K562 (cell line): ENCODE results near the gene ACP4. TPM values are rescaled to one million over a fixed set of nuclear protein-coding genes. Genes with fewer than 3 reads are reported as not detected.
A peak's percentile ranks its signal among the peaks of the same experiment; 100 is the strongest.

ENCODE experiments used
- ELK1 ChIP-seq: sonication (generic); formaldehyde crosslinking; IDR thresholded peaks from 2 replicates; pipeline ENCODE4 v1.8.1; 2022; ENCODE audit warnings: missing genetic modification reagents
- ETS1 ChIP-seq: conservative IDR thresholded peaks from 2 replicates; pipeline ENCODE4 v1.6.1; 2011; ENCODE audit warnings: low read depth, mild to moderate bottlenecking, low read length; ENCODE audit not compliant: control insufficient read depth
- EWSR1 ChIP-seq: fragments of 450-650 bp; IDR thresholded peaks from 2 replicates; pipeline ENCODE4 v1.6.1; 2018; ENCODE audit warnings: borderline replicate concordance, mild to moderate bottlenecking, low read depth, moderate library complexity; ENCODE audit not compliant: partially characterized antibody
- FOXP1 ChIP-seq: sonication (generic); formaldehyde crosslinking; IDR thresholded peaks from 2 replicates; pipeline ENCODE4 v1.8.0; 2022; ENCODE audit warnings: mild to moderate bottlenecking, missing genetic modification reagents
- HDAC6 ChIP-seq: IDR thresholded peaks from 2 replicates; pipeline ENCODE4 v1.6.1; 2012; ENCODE audit warnings: low read depth, mild to moderate bottlenecking, control low read depth, inconsistent platforms, low read length, moderate library complexity
- MEIS2 ChIP-seq: fragments of 450-650 bp; IDR thresholded peaks from 2 replicates; pipeline ENCODE4 v1.6.1; 2014; ENCODE audit warnings: mild to moderate bottlenecking; ENCODE audit not compliant: partially characterized antibody
- MNT ChIP-seq, 2 experiments: fragments of 450-650 bp; conservative IDR thresholded peaks; 2 replicates each; pipeline ENCODE4 v1.6.1; 2017; ENCODE audit warnings: mild to moderate bottlenecking in 2 of 2, moderate library complexity in 2 of 2
- SMC3 ChIP-seq: conservative IDR thresholded peaks from 2 replicates; pipeline ENCODE4 v1.6.1; 2011; ENCODE audit warnings: low read depth, low read length, improper control_type of control experiment; ENCODE audit not compliant: insufficient read depth
- SPI1 ChIP-seq: IDR thresholded peaks from 2 replicates; pipeline ENCODE4 v1.6.1; 2011; ENCODE audit warnings: low read depth, low read length, control low read depth, borderline replicate concordance
- STAG1 ChIP-seq: sonication (generic); formaldehyde crosslinking; IDR thresholded peaks from 2 replicates; pipeline ENCODE4 v1.5.0; 2020; ENCODE audit warnings: missing genetic modification reagents, borderline replicate concordance
- TARDBP ChIP-seq: fragments of 450-650 bp; IDR thresholded peaks from 2 replicates; pipeline ENCODE4 v1.6.1; 2016
- TEAD4 ChIP-seq, 2 experiments: sonication (generic) in 1 of 2; formaldehyde crosslinking in 1 of 2; IDR thresholded peaks; 2 replicates each; pipeline versions ENCODE4 v1.6.1 to v1.8.0; 2012 to 2022; ENCODE audit warnings: borderline replicate concordance in 1 of 2, inconsistent platforms in 1 of 2, low read length in 1 of 2, mild to moderate bottlenecking in 1 of 2, missing genetic modification reagents in 1 of 2
- ZFP36 ChIP-seq: fragments of 150-350 bp; IDR thresholded peaks from 2 replicates; pipeline ENCODE4 v1.6.1; 2018; ENCODE audit warnings: low read length, low read depth; ENCODE audit not compliant: partially characterized antibody
- ZNF224 ChIP-seq: sonication (generic); formaldehyde crosslinking; IDR thresholded peaks from 2 replicates; pipeline ENCODE4 v1.8.0; 2022; ENCODE audit warnings: mild to moderate bottlenecking, missing genetic modification reagents
- ZNF277 ChIP-seq: fragments of 250-450 bp; sonication (Bioruptor Pico); IDR thresholded peaks from 2 replicates; pipeline ENCODE4 v1.8.0; 2022; ENCODE audit warnings: inconsistent platforms, mild to moderate bottlenecking, moderate library complexity, borderline replicate concordance
- ZNF740 ChIP-seq, 3 experiments: fragments of 200-800 bp in 1 of 3; sonication (Bioruptor generic) in 1 of 3; sonication (generic) in 1 of 3; formaldehyde crosslinking in 1 of 3; IDR thresholded peaks; 2 replicates each; pipeline versions ENCODE4 v1.6.1 to v1.8.0; 2016 to 2022; ENCODE audit warnings: mild to moderate bottlenecking in 2 of 3, missing compliant biosample characterization in 2 of 3, missing genetic modification characterization in 2 of 3, missing genetic modification reagents in 1 of 3
- polyA plus RNA-seq, 8 experiments: library from polyadenylated mRNA; depleted of rRNA in 4 of 8; stranded (reverse) in 5 of 8; unstranded in 3 of 8; fragments of >200 nt; fragmentation: Nextera tagmentation in 2 of 8; fragmentation: Illumina TruSeq in 1 of 8; extraction: Ambion mirVana in 2 of 8; extraction: Trizol in 1 of 8; gene quantifications; 2 replicates each; pipeline versions ENCODE4 v1.2.1 to v1.2.3, GENCODE V29; 2011 to 2014; ENCODE audit warnings: inconsistent platforms in 1 of 8, missing spikeins in 1 of 8
- total RNA-seq, 7 experiments: library from RNA; depleted of rRNA in 6 of 7; stranded (reverse); fragments of >200 nt in 6 of 7; fragmentation: Illumina TruSeq in 2 of 7; extraction: Trizol in 2 of 7; gene quantifications; 2 replicates each; pipeline versions ENCODE4 v1.2.1 to v1.2.3, GENCODE V29; 2011 to 2021; ENCODE audit warnings: low replicate concordance in 1 of 7

Gene ACP4
- total and polyA plus RNA-seq, 9 of the 15 experiments (the other 6 are each of a cell fraction or from before 2014, with no cell fraction given) = not detected

- peak in 1 of 2 experiments; percentile 51; a peak in 2 of 4 replicates for TF ChIP-seq MNT (conservative IDR thresholded peaks at IDR 0.05)
- TF ChIP-seq FOXP1 (CRISPR knock-in tag) = 0 out of 2 replicates have a peak, but pooled peaks have one; percentile 60
- no peak for TF ChIP-seq SPI1
- TF ChIP-seq ZFP36 = peak; percentile 6
- peak; percentile 47; the same call in 1 of the 2 replicates for TF ChIP-seq STAG1 (CRISPR knock-in tag)
- 0 out of 2 replicates have a peak, but pooled peaks have one; percentile 13 for TF ChIP-seq ETS1
- 0 out of 2 replicates have a peak, but pooled peaks have one; percentile 15 for TF ChIP-seq TARDBP
- TF ChIP-seq EWSR1 = peak; percentile 17
- TF ChIP-seq ELK1 = no peak
- TF ChIP-seq TEAD4 (IDR thresholded peaks at IDR 0.05; ENCODE audit: low read length) = 0 out of 2 replicates have a peak, but pooled peaks have one; percentile 4
- 0 out of 2 replicates have a peak, but pooled peaks have one; percentile 77 for TF ChIP-seq TEAD4 (CRISPR knock-in tag; IDR thresholded peaks at IDR 0.05; ENCODE audit: borderline replicate concordance)
- no peak for TF ChIP-seq ZNF224
- no peak for TF ChIP-seq ZNF277
- peak; percentile 6 for TF ChIP-seq MEIS2
- no peak; the same call in 1 of the 2 replicates for TF ChIP-seq HDAC6
- TF ChIP-seq SMC3 = peak; percentile 58
- no peak for TF ChIP-seq ZNF740 (CRISPR knock-in tag; IDR thresholded peaks at IDR 0.05)
- no peak for TF ChIP-seq ZNF740 (tag; IDR thresholded peaks at IDR 0.05)
Observed at GRCh38 chr19:50794074-50794875, 4.1 kb downstream of the ACP4 start (continued).
